G401 (cell line): ENCODE data around the gene SGCG. TPM values are rescaled to one million over a fixed set of nuclear protein-coding genes. Genes with fewer than 3 reads are reported as not detected.

Experiments
- DNase-seq: peaks from one replicate; pipeline ENCODE4 v3.0.0-alpha.2; 2015; ENCODE audit warnings: low spot score
- in situ Hi-C: cut with HindIII; loops from 2 replicates; pipeline ENCODE4 v1.10.0; 2016; ENCODE audit warnings: low sequenced_read_pairs, mixed read lengths
- total RNA-seq: library from RNA; depleted of rRNA; stranded (reverse); fragments of >200 nt; shearing (Covaris generic); gene quantifications from 2 replicates; pipeline ENCODE4 v1.2.3, GENCODE V29; 2014

The SGCG gene
- total RNA-seq, 1 experiment from 2014 or later = not detected

GRCh38 chr13:23372264-23372906 lies 191.6 kb downstream of the SGCG start:
- DNase-seq = no peak
- in situ Hi-C loops = no loop called here
